ENCODE measurements around the gene CCNE1. TPM values are rescaled to one million over a fixed set of nuclear protein-coding genes. Genes with fewer than 3 reads are reported as not detected.

The CCNE1 gene
- total and polyA plus RNA-seq, 2 donors, result 2.2 to 3.8 TPM

DNA sequence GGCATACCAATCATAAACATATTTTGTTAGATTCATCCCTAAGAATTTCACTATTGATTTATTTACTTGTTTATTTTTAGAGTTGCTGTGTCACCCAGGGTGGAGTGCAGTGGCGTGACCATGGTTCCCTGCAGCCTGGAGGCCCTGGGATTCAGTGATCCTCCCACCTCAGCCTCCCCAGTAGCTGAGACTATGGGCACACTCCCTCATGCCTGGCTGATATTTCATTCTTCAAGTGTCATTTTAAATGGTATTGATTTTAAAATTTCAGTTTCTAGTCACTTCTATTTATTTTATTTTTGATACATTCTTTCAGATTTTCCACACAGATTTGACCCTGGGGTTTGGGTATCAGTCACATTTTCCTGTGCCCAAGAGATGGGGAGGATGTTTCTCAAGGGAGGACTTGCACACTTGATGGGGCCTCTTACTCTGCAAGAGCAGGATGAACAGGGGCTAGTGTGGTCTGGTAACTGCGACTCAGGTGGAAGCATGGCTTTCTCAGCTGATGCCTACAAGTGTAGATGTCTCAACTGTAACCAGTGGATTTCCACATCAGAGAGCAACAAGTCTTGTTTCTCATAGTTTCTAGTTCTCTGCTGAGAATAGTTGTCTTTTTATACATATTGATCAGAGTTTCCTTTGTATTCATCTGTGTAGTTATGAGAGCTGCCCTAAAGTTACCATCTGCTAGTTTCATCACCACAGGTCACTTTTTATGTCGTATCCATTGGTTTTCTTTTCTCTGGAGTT lies 40.2 kb downstream of the CCNE1 start:
- H3K4me1 ChIP-seq (ENCODE audit: insufficient read depth), result no peaks in the 10 kb centered on the region
- no peak for DNase-seq (ENCODE audit: extremely low spot score)
- no peak overlapping the region for H3K27ac ChIP-seq (ENCODE audit: low read depth)
- WGBS, result 81% methylated on average over 3 of the region's 3 CpGs
- no peaks in the 10 kb centered on the region for H3K36me3 ChIP-seq (ENCODE audit: insufficient read depth)
- no peak overlapping the region for H3K4me3 ChIP-seq (ENCODE audit: low read depth, low read length)

DNA sequence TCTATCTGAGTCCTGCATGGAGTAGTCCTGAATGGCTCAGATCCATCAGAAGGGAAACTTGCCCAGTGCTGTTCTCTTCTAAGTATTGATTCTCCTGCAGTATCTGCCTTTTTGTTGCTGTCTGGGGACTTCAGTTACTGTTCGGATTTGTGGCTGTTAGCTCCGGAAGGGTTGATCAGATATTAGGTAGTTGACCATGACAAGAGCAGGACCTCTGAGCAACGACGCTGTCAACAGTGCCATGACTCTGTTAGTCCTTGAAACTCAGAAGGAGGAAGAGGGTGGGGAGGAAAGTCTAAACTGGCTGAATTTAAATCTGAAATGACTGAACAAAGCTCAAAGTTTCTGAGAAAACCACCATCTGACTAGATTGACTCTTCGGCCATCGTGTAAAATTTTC lies 42.2 kb downstream of the CCNE1 start:
- DNase-seq (ENCODE audit: extremely low spot score), result no peak
- WGBS, result 91% methylated on average over 6 of the region's 6 CpGs
- H3K27ac ChIP-seq (ENCODE audit: low read depth), result no peak overlapping the region
- H3K4me1 ChIP-seq (ENCODE audit: insufficient read depth), result no peaks in the 10 kb centered on the region
- H3K4me3 ChIP-seq (ENCODE audit: low read depth, low read length), result no peak overlapping the region
- H3K36me3 ChIP-seq (ENCODE audit: insufficient read depth), result no peaks in the 10 kb centered on the region

DNA sequence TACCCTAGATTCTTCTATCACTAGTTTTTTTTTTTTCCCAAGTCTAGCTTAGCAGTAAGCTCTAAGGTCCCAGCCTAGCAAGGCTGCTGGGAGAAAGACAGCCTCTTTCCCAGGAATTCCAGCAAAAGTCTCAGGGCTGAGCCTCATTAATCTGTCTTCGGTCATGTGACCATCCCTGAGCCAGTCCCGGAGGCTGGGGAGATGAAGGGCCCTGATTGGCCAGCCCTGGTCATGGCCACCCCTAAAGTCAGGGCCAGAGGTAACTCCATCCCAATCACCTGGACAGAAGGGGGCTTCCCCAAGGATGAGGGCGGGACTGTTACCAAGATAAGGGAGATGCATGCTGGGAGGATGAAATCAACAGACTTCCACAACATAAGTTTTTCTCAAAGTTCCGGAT lies 43.3 kb downstream of the CCNE1 start:
- no peak for DNase-seq (ENCODE audit: extremely low spot score)
- H3K4me1 ChIP-seq (ENCODE audit: insufficient read depth), result no peaks in the 10 kb centered on the region
- no peak overlapping the region for H3K4me3 ChIP-seq (ENCODE audit: low read depth, low read length)
- 92% methylated on average over 4 of the region's 4 CpGs for WGBS
- no peak overlapping the region for H3K27ac ChIP-seq (ENCODE audit: low read depth)
- H3K36me3 ChIP-seq (ENCODE audit: insufficient read depth), result no peaks in the 10 kb centered on the region

DNA sequence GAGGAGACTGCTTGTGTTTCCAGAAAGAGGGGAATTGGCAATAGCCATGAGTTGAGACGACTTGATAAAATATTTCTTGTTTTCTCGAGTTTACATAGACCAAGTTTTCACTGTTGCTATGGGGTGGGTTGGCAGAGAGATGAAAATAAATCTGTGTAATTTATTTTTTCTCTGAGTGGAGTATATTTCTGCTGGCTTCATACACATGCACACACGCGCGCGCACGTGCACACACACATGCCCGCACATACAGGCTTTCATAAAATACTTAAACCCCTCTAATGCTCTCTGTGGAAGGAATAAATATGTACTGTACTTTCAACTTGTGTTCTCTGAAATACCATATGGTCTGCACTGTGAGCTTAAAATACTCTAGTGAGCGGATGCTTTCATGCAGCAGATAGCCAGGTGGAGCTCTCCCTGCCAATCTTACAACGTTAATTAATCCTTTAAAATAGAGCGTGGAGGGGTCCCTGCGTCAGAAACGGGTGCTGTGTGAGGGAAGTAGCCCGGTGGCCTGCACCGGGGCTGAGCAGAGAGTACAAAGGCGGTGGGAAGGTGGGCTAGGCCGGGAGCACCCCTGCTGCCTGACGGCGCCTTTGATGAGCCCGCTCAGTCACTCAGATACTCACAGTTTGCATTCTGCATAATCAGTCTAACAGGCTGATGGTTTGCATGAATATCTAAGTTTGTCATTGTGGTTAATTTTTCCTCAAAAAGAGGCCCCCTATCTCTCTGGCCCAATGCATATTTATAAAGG lies 44.1 kb downstream of the CCNE1 start:
- Histone ChIP-seq H3K4me1 (ENCODE audit: insufficient read depth) (no peaks in the 10 kb centered on the region), H3K27ac (ENCODE audit: low read depth) (no peak overlapping the region), H3K4me3 (ENCODE audit: low read depth, low read length) (no peak overlapping the region), H3K36me3 (ENCODE audit: insufficient read depth) (no peaks in the 10 kb centered on the region)
- WGBS, result 65% methylated on average over 20 of the region's 20 CpGs
- no peak for DNase-seq (ENCODE audit: extremely low spot score)

DNA sequence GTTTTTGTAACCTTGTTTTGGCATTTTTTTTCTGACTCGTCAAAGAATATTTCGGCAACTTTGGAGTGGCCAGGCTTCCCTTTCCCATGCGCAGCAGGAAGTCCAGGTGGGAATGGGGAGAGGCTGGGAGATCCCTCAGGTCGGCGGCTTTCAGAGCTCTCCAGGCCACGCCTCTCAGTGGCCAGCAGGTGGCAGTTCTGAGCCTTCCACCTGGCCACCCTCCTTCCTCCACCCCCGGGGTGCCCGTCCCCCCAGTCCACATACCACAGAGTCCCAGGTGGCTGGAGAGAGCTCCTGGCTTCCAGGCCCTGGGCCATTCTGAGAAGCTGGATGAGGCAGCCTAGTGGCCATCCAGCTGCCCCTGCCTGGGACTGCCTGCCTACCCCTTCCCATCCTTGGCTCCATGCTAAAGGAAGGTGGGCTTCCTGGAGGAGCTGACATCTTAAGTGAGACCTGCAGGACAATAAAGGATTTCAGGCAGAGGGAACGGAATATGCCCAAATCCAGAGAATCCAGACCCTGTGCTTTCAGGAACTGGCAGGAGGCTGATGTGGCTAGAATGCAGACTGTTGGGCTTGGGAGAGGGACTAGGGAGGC lies 46.3 kb downstream of the CCNE1 start:
- DNase-seq (ENCODE audit: extremely low spot score), result no peak
- WGBS, result 23% methylated on average over 9 of the region's 9 CpGs

DNA sequence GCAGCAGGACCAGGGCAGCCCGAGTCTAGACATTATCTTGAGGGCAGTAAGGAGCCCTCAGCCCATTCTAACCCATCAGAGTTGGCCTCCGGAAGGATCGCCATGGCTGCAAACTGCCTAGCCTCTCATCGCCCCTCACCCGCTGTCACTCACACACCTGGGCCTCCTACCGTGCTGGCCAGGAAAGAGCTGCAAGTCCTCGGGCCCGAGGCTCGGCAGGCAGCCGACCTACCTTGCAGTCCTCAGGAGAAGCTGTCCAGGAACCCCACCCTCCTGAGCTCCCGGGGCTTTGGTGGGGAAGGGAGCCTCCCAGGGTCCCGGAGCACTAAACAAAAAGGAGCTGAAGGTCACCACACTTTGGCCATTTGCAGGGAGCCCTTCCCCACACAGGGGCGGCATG lies 46.8 kb downstream of the CCNE1 start:
- no peaks in the 10 kb centered on the region for H3K4me1 ChIP-seq (ENCODE audit: insufficient read depth)
- no peak for DNase-seq (ENCODE audit: extremely low spot score)
- H3K27ac ChIP-seq (ENCODE audit: low read depth), result no peak overlapping the region
- no peaks in the 10 kb centered on the region for H3K36me3 ChIP-seq (ENCODE audit: insufficient read depth)
- H3K4me3 ChIP-seq (ENCODE audit: low read depth, low read length), result no peak overlapping the region
- WGBS, result 48% methylated on average over 13 of the region's 13 CpGs

More for the DNA sequence above, 46.3 kb downstream of the CCNE1 start:
- H3K36me3 ChIP-seq (ENCODE audit: insufficient read depth), result no peaks in the 10 kb centered on the region
- no peaks in the 10 kb centered on the region for H3K4me1 ChIP-seq (ENCODE audit: insufficient read depth)
- H3K4me3 ChIP-seq (ENCODE audit: low read depth, low read length), result no peak overlapping the region
- no peak overlapping the region for H3K27ac ChIP-seq (ENCODE audit: low read depth)

DNA sequence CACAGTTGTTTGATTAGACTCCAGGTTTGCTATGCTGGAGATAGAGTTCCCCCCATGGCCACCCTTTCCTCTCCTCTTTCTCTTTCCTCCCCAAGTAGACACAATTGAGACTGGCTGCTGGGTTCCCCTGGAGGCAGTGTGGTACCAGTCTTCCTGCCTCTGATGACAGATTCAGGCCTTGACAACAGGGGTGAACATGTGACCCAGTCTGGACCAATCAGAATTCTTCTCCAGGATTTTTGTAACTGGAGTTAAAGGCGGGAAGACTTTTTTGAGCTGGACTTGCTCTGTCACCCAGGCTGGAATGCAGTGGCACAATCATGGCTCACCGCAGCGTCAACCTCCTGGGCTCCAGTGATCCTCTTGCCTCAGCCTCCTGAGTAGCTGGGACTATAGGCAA lies 48.7 kb downstream of the CCNE1 start:
- WGBS, result 70% methylated on average over 3 of the region's 3 CpGs
- H3K4me3 ChIP-seq (ENCODE audit: low read depth, low read length), result no peak overlapping the region

DNA sequence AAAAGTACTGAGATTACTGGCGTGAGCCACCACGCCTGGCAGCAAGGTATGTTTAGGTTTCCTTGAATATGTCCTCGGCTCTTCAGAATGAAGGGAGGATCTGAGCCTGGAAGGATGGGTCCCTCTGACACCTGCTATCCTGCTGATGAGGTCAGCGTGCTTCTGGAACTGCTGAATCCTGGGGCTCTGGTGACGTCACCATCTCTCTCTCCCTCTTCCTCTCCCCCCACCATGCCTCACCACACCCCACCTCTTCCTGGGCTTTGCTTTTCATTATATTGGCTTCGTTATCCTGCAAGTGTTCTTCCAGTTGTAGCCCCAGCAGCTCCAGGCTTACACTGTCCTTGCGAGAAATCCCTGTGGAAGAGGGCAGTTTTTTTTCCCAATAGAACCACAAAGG lies 49.8 kb downstream of the CCNE1 start:
- DNase-seq (ENCODE audit: extremely low spot score), result no peak
- Histone ChIP-seq H3K27ac (ENCODE audit: low read depth) (no peak overlapping the region), H3K4me1 (ENCODE audit: insufficient read depth) (no peaks in the 10 kb centered on the region), H3K4me3 (ENCODE audit: low read depth, low read length) (no peak overlapping the region), H3K36me3 (ENCODE audit: insufficient read depth) (no peaks in the 10 kb centered on the region)
- WGBS, result 80% methylated on average over 7 of the region's 7 CpGs

More for the DNA sequence above, 48.7 kb downstream of the CCNE1 start:
- H3K4me1 ChIP-seq (ENCODE audit: insufficient read depth), result no peaks in the 10 kb centered on the region
- no peaks in the 10 kb centered on the region for H3K36me3 ChIP-seq (ENCODE audit: insufficient read depth)
- no peak for DNase-seq (ENCODE audit: extremely low spot score)
- H3K27ac ChIP-seq (ENCODE audit: low read depth), result no peak overlapping the region

DNA sequence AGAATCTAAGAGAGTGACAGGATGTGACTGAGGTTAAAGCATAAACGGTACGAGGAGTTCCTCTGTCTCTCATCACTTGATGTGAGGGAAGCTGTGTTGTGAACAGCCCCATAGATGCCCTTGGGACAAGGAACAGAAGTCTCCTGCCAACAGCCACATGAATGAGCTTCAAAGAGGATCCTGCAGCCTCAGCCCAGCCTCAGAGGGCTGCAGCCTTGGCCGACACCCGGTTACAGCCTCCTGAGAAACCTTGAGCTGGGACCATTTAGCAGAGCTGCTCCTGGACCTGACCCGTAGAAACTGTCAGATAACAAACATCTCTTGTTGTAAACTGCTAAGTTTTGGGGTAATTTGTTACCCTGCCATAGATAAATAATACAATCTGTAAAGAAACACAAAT lies 54.2 kb downstream of the CCNE1 start:
- Histone ChIP-seq H3K36me3 (ENCODE audit: insufficient read depth) (no peaks in the 10 kb centered on the region), H3K4me3 (ENCODE audit: low read depth, low read length) (no peak overlapping the region), H3K4me1 (ENCODE audit: insufficient read depth) (no peaks in the 10 kb centered on the region), H3K27ac (ENCODE audit: low read depth) (no peak overlapping the region)
- DNase-seq (ENCODE audit: extremely low spot score), result no peak
- WGBS, result 66% methylated on average over 5 of the region's 5 CpGs

DNA sequence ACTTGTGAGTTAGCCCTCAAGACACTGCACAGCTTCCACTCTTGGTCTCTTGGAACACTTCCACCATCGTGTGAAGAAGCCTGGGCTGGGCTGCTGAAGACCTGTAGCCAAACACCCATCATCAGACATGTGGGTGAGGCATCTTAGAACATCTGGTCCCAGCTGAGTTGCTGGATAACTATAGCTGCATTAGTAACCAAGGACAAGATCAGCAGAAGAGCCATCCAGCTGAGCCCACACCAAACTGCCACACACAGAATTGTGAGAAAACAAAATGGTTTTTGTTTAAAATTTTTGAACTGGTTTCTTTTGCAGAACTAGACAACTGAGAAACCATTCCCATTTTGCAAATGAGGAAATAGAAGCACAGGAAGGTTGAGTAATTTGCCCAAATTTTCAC lies 56.2 kb downstream of the CCNE1 start:
- Histone ChIP-seq H3K27ac (ENCODE audit: low read depth) (no peak overlapping the region), H3K4me1 (ENCODE audit: insufficient read depth) (peaks cover under 1% of the 10 kb centered on the region), H3K36me3 (ENCODE audit: insufficient read depth) (no peaks in the 10 kb centered on the region), H3K4me3 (ENCODE audit: low read depth, low read length) (no peak overlapping the region)
- 88% methylated on average over 1 of the region's 1 CpG for WGBS
- no peak for DNase-seq (ENCODE audit: extremely low spot score)

DNA sequence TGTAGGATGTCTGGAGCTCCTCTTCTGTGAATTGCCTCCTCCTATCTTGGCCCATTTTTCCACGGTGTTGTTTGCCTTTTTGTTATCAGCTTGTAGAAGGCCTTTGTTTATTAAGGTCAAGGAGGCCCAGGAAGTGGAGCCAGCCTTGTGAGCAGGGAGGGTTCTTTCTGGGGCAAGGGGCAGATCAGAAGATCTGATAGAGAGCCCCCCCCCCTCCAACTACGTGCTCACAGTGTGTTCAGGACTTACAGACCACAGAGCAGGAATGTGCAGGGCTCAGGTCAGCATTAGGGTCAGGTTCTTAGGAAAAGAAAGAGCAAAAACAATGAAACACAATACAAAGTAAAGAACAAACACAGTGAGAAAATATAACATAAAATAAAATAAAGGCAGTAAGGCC lies 59.4 kb downstream of the CCNE1 start:
- peaks cover 5% of the 10 kb centered on the region for H3K4me1 ChIP-seq (ENCODE audit: insufficient read depth)
- no peaks in the 10 kb centered on the region for H3K36me3 ChIP-seq (ENCODE audit: insufficient read depth)
- DNase-seq (ENCODE audit: extremely low spot score), result no peak
- H3K27ac ChIP-seq (ENCODE audit: low read depth), result no peak overlapping the region
- no peak overlapping the region for H3K4me3 ChIP-seq (ENCODE audit: low read depth, low read length)
- 41% methylated on average over 2 of the region's 2 CpGs for WGBS

DNA sequence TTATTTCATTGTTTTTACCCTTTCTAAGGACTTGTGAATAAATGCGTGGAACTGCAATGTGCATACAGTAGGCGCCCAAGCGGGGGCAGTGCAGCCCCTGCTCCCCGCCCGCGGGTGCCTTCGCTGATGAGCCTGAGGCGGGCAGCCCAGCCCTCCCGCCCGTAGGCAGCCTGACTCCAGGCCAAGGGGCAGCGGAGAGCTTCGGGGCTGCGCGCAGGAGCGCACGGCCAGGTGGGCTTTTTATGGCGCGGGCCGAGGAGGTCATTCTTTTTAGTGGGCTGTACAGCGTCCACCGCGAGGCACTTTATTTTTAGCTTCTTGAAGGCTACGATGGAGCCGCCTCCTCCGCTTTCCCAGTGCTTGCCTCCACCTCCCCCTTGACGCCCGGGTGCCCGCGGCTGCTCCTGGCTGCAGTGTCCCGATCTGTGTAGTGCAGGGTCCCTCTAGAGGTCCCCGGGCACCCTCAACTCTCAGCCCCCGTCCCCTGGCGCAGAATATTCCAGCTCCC lies 60.5 kb downstream of the CCNE1 start:
- no peak overlapping the region for H3K4me3 ChIP-seq (ENCODE audit: low read depth, low read length)
- 24% methylated on average over 33 of the region's 33 CpGs for WGBS
- no peaks in the 10 kb centered on the region for H3K36me3 ChIP-seq (ENCODE audit: insufficient read depth)
- no peak for DNase-seq (ENCODE audit: extremely low spot score)
- H3K27ac ChIP-seq (ENCODE audit: low read depth), result no peak overlapping the region
- peaks cover 5% of the 10 kb centered on the region for H3K4me1 ChIP-seq (ENCODE audit: insufficient read depth)

DNA sequence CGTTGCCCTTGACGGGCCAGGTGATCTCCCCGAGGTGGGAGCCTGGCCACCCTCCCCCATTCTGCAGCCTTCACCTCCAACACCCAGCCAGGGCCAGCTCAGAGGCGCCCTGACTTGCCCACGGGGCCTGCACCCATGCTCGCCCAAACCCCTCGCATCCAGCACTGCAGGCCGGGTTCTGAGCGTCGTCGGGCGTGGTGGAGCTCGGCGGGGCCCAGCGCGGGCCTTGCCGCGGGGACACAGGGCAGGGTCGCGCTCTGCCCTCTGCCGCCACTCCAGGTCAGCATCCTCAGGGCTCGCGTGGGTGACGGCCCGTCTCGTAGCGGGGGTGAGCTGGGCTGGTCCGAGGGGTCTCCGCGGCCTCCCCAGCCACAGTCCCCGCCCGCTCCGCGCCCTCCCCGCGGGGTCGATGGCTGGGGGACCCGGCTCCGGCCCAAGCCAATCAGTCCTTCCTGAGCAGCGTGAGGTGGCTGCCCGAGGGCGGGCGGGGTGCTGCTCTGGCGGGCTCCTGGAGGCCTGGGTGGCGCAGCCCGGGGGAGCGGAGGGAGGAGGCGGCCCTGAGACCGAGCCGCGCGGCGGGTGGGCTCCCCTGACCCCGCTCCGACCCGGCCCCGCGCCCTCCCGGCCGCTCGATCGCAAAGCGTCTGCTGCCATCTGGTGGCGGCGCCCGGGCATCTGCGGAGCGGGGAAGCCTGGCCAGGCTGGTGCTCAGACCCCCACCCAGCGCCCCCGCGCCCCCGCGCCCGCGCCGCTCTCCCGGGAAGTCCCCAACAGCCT lies 61.4 kb downstream of the CCNE1 start:
- 5% methylated on average over 77 of the region's 77 CpGs for WGBS
- H3K27ac ChIP-seq (ENCODE audit: low read depth), result no peak overlapping the region
- H3K4me3 ChIP-seq (ENCODE audit: low read depth, low read length), result peak overlapping the region; percentile 41
- peaks cover 5% of the 10 kb centered on the region for H3K4me1 ChIP-seq (ENCODE audit: insufficient read depth)
- no peak for DNase-seq (ENCODE audit: extremely low spot score)
- H3K36me3 ChIP-seq (ENCODE audit: insufficient read depth), result no peaks in the 10 kb centered on the region

Measured in urinary bladder (tissue), 4 donors.